ENCODE measurements around the gene AP5M1.

GRCh38 chr14:57274551-57274950 is 5.8 kb downstream of the AP5M1 start:
- no peak for TF ChIP-seq CTCF (IDR thresholded peaks at IDR 0.05)
- TF ChIP-seq POLR2A (IDR thresholded peaks at IDR 0.05): no peak
